CD14-positive monocyte (primary cell): ENCODE measurements around the gene ADIG. TPM values are rescaled to one million over a fixed set of nuclear protein-coding genes. Genes with fewer than 3 reads are reported as not detected.

Experiments used
- DNase-seq, 3 donors: peaks; one replicate each; pipeline ENCODE4 v3.0.0-alpha.2; 2011 to 2022
- H2AFZ ChIP-seq: 2 replicates; pipeline ENCODE4 v1.6.0; 2012; ENCODE audit warnings: mild to moderate bottlenecking, low read depth, low read length, inconsistent platforms; ENCODE audit not compliant: insufficient read depth, poor library complexity, severe bottlenecking
- H3K27ac ChIP-seq, 2 donors: 1 replicate in 1 of 2; 2 replicates in 1 of 2; pipeline ENCODE4 v1.5.1; 2012 to 2013; ENCODE audit warnings: low read length in 2 of 2, control low read depth in 1 of 2, inconsistent platforms in 1 of 2, low read depth in 1 of 2, mild to moderate bottlenecking in 1 of 2
- H3K27me3 ChIP-seq, 2 donors: one replicate each; pipeline versions ENCODE4 v1.6.0 to v1.6.1; 2011 to 2013; ENCODE audit warnings: low read length in 2 of 2; ENCODE audit not compliant: control insufficient read depth in 2 of 2, insufficient read depth in 2 of 2
- H3K36me3 ChIP-seq, 2 donors: replicated peaks in 1 of 2; 1 replicate in 1 of 2; 2 replicates in 1 of 2; pipeline versions ENCODE4 v1.5.1 to v1.6.1; 2012 to 2013; ENCODE audit warnings: low read length in 2 of 2, control low read depth in 1 of 2, inconsistent platforms in 1 of 2, mild to moderate bottlenecking in 1 of 2; ENCODE audit not compliant: insufficient read depth in 2 of 2, control insufficient read depth in 1 of 2
- H3K4me1 ChIP-seq, 2 donors: 1 replicate in 1 of 2; 2 replicates in 1 of 2; pipeline versions ENCODE4 v1.5.1 to v1.6.1; 2012 to 2013; ENCODE audit warnings: low read length in 2 of 2, control low read depth in 1 of 2, inconsistent platforms in 1 of 2, mild to moderate bottlenecking in 1 of 2, moderate library complexity in 1 of 2; ENCODE audit not compliant: insufficient read depth in 2 of 2, control insufficient read depth in 1 of 2
- H3K4me2 ChIP-seq: replicated peaks from 2 replicates; pipeline ENCODE3; 2012; ENCODE audit warnings: low read length, moderate library complexity, mild to moderate bottlenecking; ENCODE audit not compliant: poor library complexity, severe bottlenecking; ENCODE audit errors: extremely low read depth
- H3K4me3 ChIP-seq, 3 experiments: fragments of 200-600 bp in 1 of 3; sonication (generic) in 1 of 3; replicated peaks in 1 of 3; 1 replicate in 2 of 3; 2 replicates in 1 of 3; pipeline ENCODE4 v1.5.1; 2011 to 2013; ENCODE audit warnings: low read length in 3 of 3, mild to moderate bottlenecking in 3 of 3, control low read depth in 2 of 3, low read depth in 2 of 3, inconsistent platforms in 1 of 3, moderate library complexity in 1 of 3
- H3K79me2 ChIP-seq: 2 replicates; pipeline ENCODE4 v1.6.0; 2012; ENCODE audit warnings: mild to moderate bottlenecking, control low read depth, inconsistent platforms, low read length, moderate library complexity; ENCODE audit not compliant: insufficient read depth
- H3K9ac ChIP-seq: 2 replicates; pipeline ENCODE4 v1.6.0; 2017; ENCODE audit warnings: low read length, mild to moderate bottlenecking; ENCODE audit not compliant: insufficient read depth, poor library complexity, severe bottlenecking
- H3K9me3 ChIP-seq, 2 donors: replicated peaks in 1 of 2; 1 replicate in 1 of 2; 2 replicates in 1 of 2; pipeline versions ENCODE4 v1.5.1 to v1.6.1; 2012 to 2013; ENCODE audit warnings: low read length in 2 of 2, control low read depth in 1 of 2; ENCODE audit not compliant: control insufficient read depth in 1 of 2, insufficient read depth in 1 of 2
- H4K20me1 ChIP-seq: 2 replicates; pipeline ENCODE4 v1.6.0; 2012; ENCODE audit warnings: mild to moderate bottlenecking, low read length, control low read depth, moderate library complexity; ENCODE audit not compliant: insufficient read depth
- H3K27ac Mint-ChIP-seq, 7 donors: one replicate each; pipeline ENCODE4 v1.8.0; 2020; ENCODE audit warnings: mild to moderate bottlenecking in 7 of 7, mixed read lengths in 7 of 7, moderate library complexity in 6 of 7, inconsistent platforms in 2 of 7
- H3K27me3 Mint-ChIP-seq, 3 donors: one replicate each; pipeline ENCODE4 v1.8.0; 2021 to 2022; ENCODE audit warnings: low read depth in 3 of 3, mild to moderate bottlenecking in 3 of 3, mixed read lengths in 3 of 3, moderate library complexity in 3 of 3, inconsistent platforms in 1 of 3
- H3K36me3 Mint-ChIP-seq, 2 donors: one replicate each; pipeline ENCODE4 v1.8.0; 2020; ENCODE audit warnings: mixed read lengths in 2 of 2, inconsistent platforms in 1 of 2, mild to moderate bottlenecking in 1 of 2
- H3K4me1 Mint-ChIP-seq: one replicate; pipeline ENCODE4 v1.8.0; 2020; ENCODE audit warnings: mild to moderate bottlenecking, mixed read lengths
- H3K4me3 Mint-ChIP-seq, 2 donors: one replicate each; pipeline ENCODE4 v1.8.0; 2020; ENCODE audit warnings: mild to moderate bottlenecking in 2 of 2, mixed read lengths in 2 of 2, moderate library complexity in 1 of 2
- H3K9me3 Mint-ChIP-seq, 7 donors: one replicate each; pipeline ENCODE4 v1.8.0; 2020 to 2022; ENCODE audit warnings: mixed read lengths in 7 of 7, mild to moderate bottlenecking in 6 of 7, moderate library complexity in 6 of 7, inconsistent platforms in 2 of 7
- WGBS: methylation state at CpG from one replicate; pipeline ENCODE4 v1.1.5; 2013; ENCODE audit warnings: missing lambda C conversion rate; ENCODE audit not compliant: insufficient coverage; 5-methylcytosine and 5-hydroxymethylcytosine counted together
- intact Hi-C, 2 donors: fragments of 100-400 bp; cut with micrococcal nuclease; formaldehyde crosslinking; loops; one replicate each; pipeline versions ENCODE4 v1.15.0 to v1.15.1; 2023
- polyA plus RNA-seq, 3 donors: library from polyadenylated mRNA; depleted of rRNA in 1 of 3; unstranded in 2 of 3; stranded (reverse) in 1 of 3; fragments of 300-500 nt in 2 of 3; fragments of >200 nt in 1 of 3; fragmentation: Illumina TruSeq in 2 of 3; gene quantifications; 1 replicate in 2 of 3; 2 replicates in 1 of 3; pipeline ENCODE4 v1.2.3, GENCODE V29; 2012 to 2021
- TF ChIP-seq, protein P1 (sequence below): fragments of 200-600 bp; IDR thresholded peaks from one replicate; pipeline ENCODE4 v1.8.0; 2022; ENCODE audit warnings: antibody characterized with exemption, mild to moderate bottlenecking

The ADIG gene
- polyA plus RNA-seq, 3 donors, result not detected

DNA sequence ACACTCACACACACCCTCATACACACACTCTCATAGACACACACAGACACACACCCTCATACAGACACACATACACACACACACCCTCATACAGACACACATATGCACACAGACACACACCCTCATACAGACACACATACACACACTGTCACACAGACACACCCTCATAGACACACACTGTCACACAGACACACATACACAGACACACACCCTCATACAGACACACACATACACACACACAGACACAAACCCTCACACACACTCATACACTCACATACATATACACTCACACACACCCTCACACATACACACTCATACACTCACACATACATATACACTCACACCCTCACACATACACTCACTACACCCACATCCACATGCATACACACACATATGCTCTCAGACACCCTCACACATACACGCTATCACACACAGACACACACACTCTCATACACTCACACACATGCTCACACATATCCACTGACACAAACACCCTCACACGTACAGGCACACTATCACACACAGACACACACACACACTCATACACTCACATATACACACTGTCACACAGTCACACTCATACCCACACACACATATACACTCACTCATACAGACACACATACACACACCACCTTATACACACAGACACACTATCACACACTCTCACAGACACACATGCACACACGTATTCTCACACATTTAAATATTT, 9.1 kb downstream of the ADIG start:
- H3K4me3 Mint-ChIP-seq, result no peak overlapping the region
- H2AFZ ChIP-seq, result no peak overlapping the region
- no peaks in the 10 kb centered on the region for H3K4me1 ChIP-seq
- H3K27ac ChIP-seq, result no peak overlapping the region
- TF ChIP-seq, protein P1, sequence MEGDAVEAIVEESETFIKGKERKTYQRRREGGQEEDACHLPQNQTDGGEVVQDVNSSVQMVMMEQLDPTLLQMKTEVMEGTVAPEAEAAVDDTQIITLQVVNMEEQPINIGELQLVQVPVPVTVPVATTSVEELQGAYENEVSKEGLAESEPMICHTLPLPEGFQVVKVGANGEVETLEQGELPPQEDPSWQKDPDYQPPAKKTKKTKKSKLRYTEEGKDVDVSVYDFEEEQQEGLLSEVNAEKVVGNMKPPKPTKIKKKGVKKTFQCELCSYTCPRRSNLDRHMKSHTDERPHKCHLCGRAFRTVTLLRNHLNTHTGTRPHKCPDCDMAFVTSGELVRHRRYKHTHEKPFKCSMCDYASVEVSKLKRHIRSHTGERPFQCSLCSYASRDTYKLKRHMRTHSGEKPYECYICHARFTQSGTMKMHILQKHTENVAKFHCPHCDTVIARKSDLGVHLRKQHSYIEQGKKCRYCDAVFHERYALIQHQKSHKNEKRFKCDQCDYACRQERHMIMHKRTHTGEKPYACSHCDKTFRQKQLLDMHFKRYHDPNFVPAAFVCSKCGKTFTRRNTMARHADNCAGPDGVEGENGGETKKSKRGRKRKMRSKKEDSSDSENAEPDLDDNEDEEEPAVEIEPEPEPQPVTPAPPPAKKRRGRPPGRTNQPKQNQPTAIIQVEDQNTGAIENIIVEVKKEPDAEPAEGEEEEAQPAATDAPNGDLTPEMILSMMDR, result no peak
- H3K4me3 ChIP-seq, result no peak overlapping the region
- peaks cover 2 to 6% (median 4%) of the 10 kb centered on the region in 3 donors for H3K27me3 Mint-ChIP-seq
- no peaks in the 10 kb centered on the region for H3K79me2 ChIP-seq
- no peaks in the 10 kb centered on the region for H3K27me3 ChIP-seq
- H3K4me2 ChIP-seq, result no peak overlapping the region
- no peaks in the 10 kb centered on the region for H3K36me3 ChIP-seq
- H3K36me3 Mint-ChIP-seq, result no peaks in the 10 kb centered on the region
- no peaks in the 10 kb centered on the region for H3K4me1 Mint-ChIP-seq
- intact Hi-C loops, result no loop called here
- WGBS, result 96% methylated on average over 2 of the region's 3 CpGs
- H3K9ac ChIP-seq, result no peak overlapping the region
- H4K20me1 ChIP-seq, result no peaks in the 10 kb centered on the region
- no peaks in the 10 kb centered on the region for H3K9me3 Mint-ChIP-seq
- no peaks in the 10 kb centered on the region for H3K9me3 ChIP-seq
- DNase-seq, result no peak
- H3K27ac Mint-ChIP-seq, result no peak overlapping the region

DNA sequence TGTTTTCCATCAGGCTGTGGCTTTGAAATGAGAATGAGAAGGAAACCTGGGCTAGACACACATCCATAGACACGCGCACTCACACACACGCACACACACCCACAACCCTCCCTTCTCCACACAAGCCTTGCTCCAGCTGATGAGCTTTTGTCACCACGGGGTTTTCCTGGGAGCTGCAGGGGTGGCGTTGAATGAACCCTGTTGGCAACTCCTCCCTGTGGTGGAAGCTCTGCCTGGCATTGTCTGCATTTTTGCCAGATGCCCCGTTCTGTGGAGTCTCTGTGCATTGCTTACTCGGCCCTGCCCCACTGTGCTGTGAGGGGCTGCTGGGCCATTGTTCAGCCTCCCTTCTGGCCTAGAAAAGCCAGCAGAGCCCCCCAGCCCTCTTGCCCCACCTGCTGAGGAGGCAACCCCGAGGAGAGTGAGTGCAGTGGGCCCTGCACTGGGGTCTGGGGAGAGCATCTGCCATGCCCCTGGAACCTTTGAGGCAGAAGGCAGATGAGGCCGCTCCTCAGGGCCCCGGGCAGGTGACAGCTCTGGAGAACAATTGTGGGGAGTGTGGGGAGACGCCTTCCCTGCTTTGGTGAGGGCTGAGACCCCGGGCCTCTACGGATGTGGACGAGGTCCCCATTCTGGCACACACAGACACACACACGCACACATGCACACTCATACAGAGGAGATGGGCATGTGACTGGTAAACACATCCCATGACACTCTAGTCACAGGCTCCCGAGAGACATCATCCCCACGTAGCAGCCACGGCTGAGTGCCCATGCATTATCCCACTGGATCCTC, 9.9 kb downstream of the ADIG start:
- intact Hi-C loops, result no loop called here
- Mint-ChIP-seq H3K27me3 (peaks cover 2 to 5% (median 2%) of the 10 kb centered on the region in 3 donors), H3K27ac (peak overlapping the region in 1 of 7 donors; percentile 4), H3K4me3 (no peak overlapping the region), H3K9me3 (no peaks in the 10 kb centered on the region), H3K36me3 (no peaks in the 10 kb centered on the region), H3K4me1 (no peaks in the 10 kb centered on the region)
- H2AFZ ChIP-seq, result no peak overlapping the region
- DNase-seq, result no peak
- TF ChIP-seq, protein P1, result no peak
- no peak overlapping the region for H3K4me2 ChIP-seq
- no peaks in the 10 kb centered on the region for H3K9me3 ChIP-seq
- no peaks in the 10 kb centered on the region for H3K36me3 ChIP-seq
- H3K27ac ChIP-seq, result no peak overlapping the region
- no peaks in the 10 kb centered on the region for H4K20me1 ChIP-seq
- H3K4me3 ChIP-seq, result no peak overlapping the region
- H3K27me3 ChIP-seq, result no peaks in the 10 kb centered on the region
- H3K9ac ChIP-seq, result no peak overlapping the region
- WGBS, result 82% methylated on average over 10 of the region's 18 CpGs
- H3K4me1 ChIP-seq, result no peaks in the 10 kb centered on the region
- no peaks in the 10 kb centered on the region for H3K79me2 ChIP-seq
